HEK293 (cell line): ENCODE measurements around the gene MBD3L3.

Experiments used
- RBAK ChIP-seq: fragments of 450-650 bp; formaldehyde crosslinking; IDR thresholded peaks from 2 replicates; pipeline ENCODE4 v1.5.1; 2016; ENCODE audit warnings: missing biosample characterization, missing genetic modification characterization
- YY1 ChIP-seq: fragments of 450-650 bp; formaldehyde crosslinking; IDR thresholded peaks from 2 replicates; pipeline ENCODE4 v1.5.1; 2018; ENCODE audit warnings: missing biosample characterization, missing genetic modification characterization
- ZBTB26 ChIP-seq: fragments of 450-650 bp; formaldehyde crosslinking; optimal IDR thresholded peaks from 2 replicates; pipeline ENCODE3; 2016; ENCODE audit warnings: missing biosample characterization, mild to moderate bottlenecking, missing genetic modification characterization
- ZNF112 ChIP-seq: fragments of 450-650 bp; formaldehyde crosslinking; IDR thresholded peaks from 2 replicates; pipeline ENCODE4 v1.5.0; 2017; ENCODE audit warnings: missing biosample characterization, missing genetic modification characterization
- ZNF114 ChIP-seq: fragments of 450-650 bp; formaldehyde crosslinking; IDR thresholded peaks from 2 replicates; pipeline ENCODE4 v1.5.0; 2017; ENCODE audit warnings: missing biosample characterization, missing genetic modification characterization
- ZNF121 ChIP-seq: fragments of 450-650 bp; formaldehyde crosslinking; IDR thresholded peaks from 2 replicates; pipeline ENCODE4 v1.5.1; 2016; ENCODE audit warnings: missing biosample characterization, missing genetic modification characterization
- ZNF157 ChIP-seq: fragments of 450-650 bp; formaldehyde crosslinking; IDR thresholded peaks from 2 replicates; pipeline ENCODE4 v1.5.1; 2016; ENCODE audit warnings: missing biosample characterization, missing genetic modification characterization
- ZNF174 ChIP-seq: fragments of 450-650 bp; formaldehyde crosslinking; IDR thresholded peaks from 2 replicates; pipeline ENCODE4 v1.5.0; 2017; ENCODE audit warnings: missing biosample characterization, mild to moderate bottlenecking, missing genetic modification characterization
- ZNF645 ChIP-seq: fragments of 450-650 bp; formaldehyde crosslinking; IDR thresholded peaks from 2 replicates; pipeline ENCODE4; 2016; ENCODE audit warnings: missing biosample characterization, missing genetic modification characterization
- TF ChIP-seq, protein P1 (sequence below): fragments of 450-650 bp; formaldehyde crosslinking; IDR thresholded peaks from 2 replicates; pipeline ENCODE4 v1.5.1; 2016; ENCODE audit warnings: missing biosample characterization, missing genetic modification characterization
- TF ChIP-seq, protein P2 (sequence below): fragments of 450-650 bp; formaldehyde crosslinking; IDR thresholded peaks from 2 replicates; pipeline ENCODE4 v1.5.1; 2016; ENCODE audit warnings: missing biosample characterization, missing genetic modification characterization
- TF ChIP-seq, protein P3 (sequence below): fragments of 450-650 bp; formaldehyde crosslinking; IDR thresholded peaks from 2 replicates; pipeline ENCODE4 v1.5.1; 2016; ENCODE audit warnings: missing biosample characterization, missing genetic modification characterization

GRCh38 chr19:7013678-7014077 lies 44.8 kb downstream of the MBD3L3 start:
- TF ChIP-seq, protein P1, sequence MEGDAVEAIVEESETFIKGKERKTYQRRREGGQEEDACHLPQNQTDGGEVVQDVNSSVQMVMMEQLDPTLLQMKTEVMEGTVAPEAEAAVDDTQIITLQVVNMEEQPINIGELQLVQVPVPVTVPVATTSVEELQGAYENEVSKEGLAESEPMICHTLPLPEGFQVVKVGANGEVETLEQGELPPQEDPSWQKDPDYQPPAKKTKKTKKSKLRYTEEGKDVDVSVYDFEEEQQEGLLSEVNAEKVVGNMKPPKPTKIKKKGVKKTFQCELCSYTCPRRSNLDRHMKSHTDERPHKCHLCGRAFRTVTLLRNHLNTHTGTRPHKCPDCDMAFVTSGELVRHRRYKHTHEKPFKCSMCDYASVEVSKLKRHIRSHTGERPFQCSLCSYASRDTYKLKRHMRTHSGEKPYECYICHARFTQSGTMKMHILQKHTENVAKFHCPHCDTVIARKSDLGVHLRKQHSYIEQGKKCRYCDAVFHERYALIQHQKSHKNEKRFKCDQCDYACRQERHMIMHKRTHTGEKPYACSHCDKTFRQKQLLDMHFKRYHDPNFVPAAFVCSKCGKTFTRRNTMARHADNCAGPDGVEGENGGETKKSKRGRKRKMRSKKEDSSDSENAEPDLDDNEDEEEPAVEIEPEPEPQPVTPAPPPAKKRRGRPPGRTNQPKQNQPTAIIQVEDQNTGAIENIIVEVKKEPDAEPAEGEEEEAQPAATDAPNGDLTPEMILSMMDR (tag by site-specific recombination), result no peak
- TF ChIP-seq YY1 (tag by site-specific recombination) (no peak), ZBTB26 (tag by site-specific recombination) (no peak), ZNF121 (no peak), RBAK (tag by site-specific recombination) (no peak), ZNF174 (tag by site-specific recombination) (no peak), ZNF112 (no peak), ZNF645 (tag by site-specific recombination) (no peak), ZNF114 (tag by site-specific recombination) (no peak), ZNF157 (tag by site-specific recombination) (no peak)
- TF ChIP-seq, protein P2, sequence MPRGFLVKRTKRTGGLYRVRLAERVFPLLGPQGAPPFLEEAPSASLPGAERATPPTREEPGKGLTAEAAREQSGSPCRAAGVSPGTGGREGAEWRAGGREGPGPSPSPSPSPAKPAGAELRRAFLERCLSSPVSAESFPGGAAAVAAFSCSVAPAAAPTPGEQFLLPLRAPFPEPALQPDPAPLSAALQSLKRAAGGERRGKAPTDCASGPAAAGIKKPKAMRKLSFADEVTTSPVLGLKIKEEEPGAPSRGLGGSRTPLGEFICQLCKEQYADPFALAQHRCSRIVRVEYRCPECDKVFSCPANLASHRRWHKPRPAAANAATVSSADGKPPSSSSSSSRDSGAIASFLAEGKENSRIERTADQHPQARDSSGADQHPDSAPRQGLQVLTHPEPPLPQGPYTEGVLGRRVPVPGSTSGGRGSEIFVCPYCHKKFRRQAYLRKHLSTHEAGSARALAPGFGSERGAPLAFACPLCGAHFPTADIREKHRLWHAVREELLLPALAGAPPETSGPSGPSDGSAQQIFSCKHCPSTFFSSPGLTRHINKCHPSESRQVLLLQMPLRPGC, result no peak
- TF ChIP-seq, protein P3, sequence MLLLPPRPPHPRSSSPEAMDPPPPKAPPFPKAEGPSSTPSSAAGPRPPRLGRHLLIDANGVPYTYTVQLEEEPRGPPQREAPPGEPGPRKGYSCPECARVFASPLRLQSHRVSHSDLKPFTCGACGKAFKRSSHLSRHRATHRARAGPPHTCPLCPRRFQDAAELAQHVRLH (tag by site-specific recombination), result no peak
